GM12801 (cell line): ENCODE results near the gene CNIH3.

Experiments
- TF ChIP-seq, protein P1 (sequence below): IDR thresholded peaks from one replicate; pipeline ENCODE4 v1.5.1; 2011; ENCODE audit warnings: control low read depth; ENCODE audit not compliant: insufficient read length; ENCODE audit errors: extremely low read depth

Gene CNIH3

DNA sequence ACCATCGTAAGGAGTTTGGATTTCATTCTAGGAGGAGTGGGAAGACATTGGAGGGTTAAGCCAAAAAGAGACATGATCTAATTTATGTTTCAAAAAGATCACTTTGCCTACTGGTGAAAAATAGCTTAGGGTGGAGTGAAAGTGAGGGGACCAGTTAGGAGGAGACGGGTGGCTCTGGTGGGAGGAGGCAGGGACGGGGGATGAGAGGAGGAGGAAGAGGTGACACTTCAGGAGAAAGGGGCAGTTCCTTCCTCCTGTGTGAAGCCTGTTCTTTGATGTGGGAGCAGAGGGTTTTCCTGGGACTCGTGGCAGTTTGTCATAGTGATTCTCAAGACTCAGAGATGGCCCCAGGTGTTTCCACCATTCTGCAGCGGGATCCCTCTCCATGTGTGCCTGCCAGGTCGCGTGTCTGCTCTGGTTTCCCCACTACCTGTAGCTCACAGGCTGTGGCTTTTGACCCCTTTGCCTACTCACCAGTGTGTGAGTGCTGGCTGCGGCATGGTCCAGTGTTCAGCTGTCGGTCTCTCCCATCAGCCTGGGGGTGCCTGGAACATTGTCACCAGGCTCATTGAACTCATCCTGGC, 102.4 kb downstream of the CNIH3 start:
- TF ChIP-seq, protein P1, sequence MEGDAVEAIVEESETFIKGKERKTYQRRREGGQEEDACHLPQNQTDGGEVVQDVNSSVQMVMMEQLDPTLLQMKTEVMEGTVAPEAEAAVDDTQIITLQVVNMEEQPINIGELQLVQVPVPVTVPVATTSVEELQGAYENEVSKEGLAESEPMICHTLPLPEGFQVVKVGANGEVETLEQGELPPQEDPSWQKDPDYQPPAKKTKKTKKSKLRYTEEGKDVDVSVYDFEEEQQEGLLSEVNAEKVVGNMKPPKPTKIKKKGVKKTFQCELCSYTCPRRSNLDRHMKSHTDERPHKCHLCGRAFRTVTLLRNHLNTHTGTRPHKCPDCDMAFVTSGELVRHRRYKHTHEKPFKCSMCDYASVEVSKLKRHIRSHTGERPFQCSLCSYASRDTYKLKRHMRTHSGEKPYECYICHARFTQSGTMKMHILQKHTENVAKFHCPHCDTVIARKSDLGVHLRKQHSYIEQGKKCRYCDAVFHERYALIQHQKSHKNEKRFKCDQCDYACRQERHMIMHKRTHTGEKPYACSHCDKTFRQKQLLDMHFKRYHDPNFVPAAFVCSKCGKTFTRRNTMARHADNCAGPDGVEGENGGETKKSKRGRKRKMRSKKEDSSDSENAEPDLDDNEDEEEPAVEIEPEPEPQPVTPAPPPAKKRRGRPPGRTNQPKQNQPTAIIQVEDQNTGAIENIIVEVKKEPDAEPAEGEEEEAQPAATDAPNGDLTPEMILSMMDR: no peak

DNA sequence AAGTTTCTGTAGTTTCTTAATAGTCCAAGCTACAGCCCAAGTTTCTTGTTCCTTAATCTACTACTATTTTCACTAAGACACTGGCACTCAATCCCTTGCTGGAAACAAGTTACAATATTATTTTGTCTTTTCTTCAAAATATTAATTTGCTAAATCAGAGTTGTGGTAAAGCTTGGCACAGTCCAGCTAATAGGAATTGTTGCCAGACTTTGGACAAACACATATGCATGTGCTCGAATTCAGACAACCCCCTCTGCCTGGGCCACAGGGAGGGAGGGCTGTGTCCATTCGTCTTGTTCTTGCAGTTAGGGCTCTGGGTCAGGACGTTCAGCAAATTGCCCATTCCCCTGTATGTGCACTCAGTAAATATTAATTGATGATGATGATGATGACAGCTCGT, 103.6 kb downstream of the CNIH3 start:
- TF ChIP-seq, protein P1: no peak

DNA sequence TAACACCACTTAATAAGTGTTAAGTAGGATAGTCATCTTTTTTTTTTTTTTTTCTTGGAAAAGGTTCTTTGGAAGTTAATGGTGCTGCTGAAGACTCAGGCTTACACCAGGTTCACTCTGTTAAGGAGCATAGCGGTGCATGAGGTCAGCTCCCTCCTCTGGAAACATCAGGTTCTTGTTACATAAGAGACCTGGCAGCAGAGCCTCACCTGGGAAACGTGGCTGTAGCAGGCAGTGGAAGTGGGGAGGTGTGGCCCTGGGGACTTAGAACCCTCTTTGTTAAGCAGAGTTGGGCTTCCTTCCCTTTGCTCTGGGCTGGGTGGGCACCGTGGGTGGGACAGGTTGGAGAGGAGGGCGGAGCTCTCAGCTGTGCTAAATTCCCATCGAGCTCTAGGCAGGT, 104.1 kb downstream of the CNIH3 start:
- TF ChIP-seq, protein P1: no peak

DNA sequence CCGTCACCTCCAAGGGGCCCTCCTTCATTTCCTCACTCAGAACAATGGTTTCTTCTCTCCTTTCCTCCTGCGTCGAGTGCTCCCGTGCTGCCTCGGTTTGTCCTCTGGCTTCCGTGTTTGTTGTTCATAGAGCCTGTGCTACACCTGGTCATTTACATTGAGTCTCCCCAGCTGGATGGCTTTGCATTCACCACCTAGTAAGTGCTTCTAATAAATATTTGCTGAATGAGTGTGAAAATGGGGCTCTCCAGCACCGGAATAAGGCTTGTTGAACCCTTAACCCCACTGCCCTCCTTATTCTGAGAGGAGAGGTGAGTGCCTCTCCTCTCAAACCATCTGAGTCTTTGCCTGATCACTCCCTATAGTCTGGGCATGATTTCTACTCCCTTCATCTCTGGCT, 104.9 kb downstream of the CNIH3 start:
- TF ChIP-seq, protein P1: no peak

DNA sequence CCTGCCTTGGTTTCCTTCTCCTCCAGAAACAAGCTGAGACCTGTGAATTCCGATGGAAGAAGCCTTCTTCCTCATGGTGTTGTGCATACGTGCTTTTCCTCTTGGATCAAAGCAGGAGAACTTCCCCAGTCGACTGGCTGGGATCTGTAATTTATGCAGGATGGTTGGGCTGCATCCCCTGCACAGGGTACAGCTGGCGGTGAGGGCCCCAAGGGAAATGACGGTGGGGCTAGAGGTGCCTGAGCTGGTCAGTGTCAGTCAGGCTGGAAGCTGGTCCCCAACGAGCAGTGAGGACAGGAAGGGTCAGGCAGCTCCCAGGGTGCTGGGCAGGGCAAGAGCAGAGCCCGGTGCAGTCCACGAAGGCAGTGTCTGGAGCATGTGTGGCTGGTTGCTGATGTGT, 106.7 kb downstream of the CNIH3 start:
- TF ChIP-seq, protein P1: no peak

DNA sequence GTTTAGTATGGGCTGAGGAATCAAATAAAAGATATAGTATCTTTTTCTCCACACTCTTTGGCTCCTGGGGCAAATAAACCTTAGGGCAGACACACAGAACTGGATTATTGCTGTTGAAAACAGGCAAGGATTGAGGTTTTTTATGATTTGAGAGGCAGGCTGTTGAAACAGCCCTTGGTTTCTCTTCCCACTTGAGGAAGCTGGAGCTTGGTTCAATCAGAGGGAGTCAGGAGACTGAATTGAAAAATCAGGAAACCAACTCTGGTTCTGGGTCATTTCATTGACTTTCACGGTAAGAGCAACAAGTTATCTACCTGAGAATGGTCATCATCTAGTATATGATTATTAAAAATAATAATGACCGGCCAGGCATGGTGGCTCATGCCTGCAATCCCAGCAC, 108.4 kb downstream of the CNIH3 start:
- TF ChIP-seq, protein P1: no peak

DNA sequence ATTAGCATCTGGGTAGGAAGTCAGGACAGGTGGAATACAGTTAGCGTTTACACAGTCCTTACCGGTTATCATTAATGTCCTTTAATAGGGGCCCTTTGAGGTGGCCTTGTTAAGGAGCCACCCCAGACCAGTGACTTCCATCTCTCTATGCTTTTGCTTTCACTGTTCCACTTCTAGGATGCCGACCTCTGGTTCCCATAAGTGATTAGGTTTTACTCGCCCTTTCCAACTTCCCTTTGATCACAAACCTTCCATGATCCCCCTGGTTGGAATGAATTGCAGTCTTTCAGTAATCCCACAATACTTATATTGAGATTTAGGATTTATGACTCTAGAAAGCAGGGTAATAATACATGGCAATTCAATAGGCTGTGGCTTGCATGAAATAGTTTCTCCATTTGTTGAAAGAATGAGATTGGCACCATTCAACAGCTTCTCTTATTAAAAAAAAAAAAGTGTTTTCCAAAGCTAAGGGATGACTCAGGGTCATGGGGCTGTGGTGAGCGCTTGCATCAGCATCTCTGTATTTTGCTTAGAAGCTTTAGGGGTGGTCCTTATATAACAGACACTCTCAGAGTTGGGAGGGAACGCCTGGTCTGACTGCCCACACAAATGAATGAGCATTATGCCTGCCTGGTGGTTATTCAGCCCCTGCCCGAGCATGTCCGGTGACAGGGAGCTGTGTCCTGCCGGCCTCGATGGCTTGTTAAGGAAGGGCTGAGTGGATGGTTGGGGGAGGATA, 110.5 kb downstream of the CNIH3 start:
- TF ChIP-seq, protein P1: no peak
